Muscle layer of duodenum (tissue), 2 donors: ENCODE data around the gene TBC1D16.

Source experiments
- H3K27ac ChIP-seq: one replicate; pipeline ENCODE4 v1.7.0; 2013; ENCODE audit warnings: mild to moderate bottlenecking, low read length
- H3K27me3 ChIP-seq: one replicate; pipeline ENCODE4 v1.7.0; 2013; ENCODE audit warnings: low read depth, mild to moderate bottlenecking, control low read depth, low read length
- H3K36me3 ChIP-seq, 2 donors: one replicate each; pipeline ENCODE4 v1.7.0; 2013; ENCODE audit warnings: low read length in 2 of 2, control low read depth in 1 of 2, mild to moderate bottlenecking in 1 of 2; ENCODE audit not compliant: insufficient read depth in 2 of 2, control insufficient read depth in 1 of 2
- H3K4me1 ChIP-seq, 2 donors: one replicate each; pipeline ENCODE4 v1.7.0; 2013; ENCODE audit warnings: low read length in 2 of 2, mild to moderate bottlenecking in 2 of 2, control low read depth in 1 of 2, moderate library complexity in 1 of 2; ENCODE audit not compliant: insufficient read depth in 2 of 2, control insufficient read depth in 1 of 2
- H3K4me3 ChIP-seq, 2 donors: one replicate each; pipeline ENCODE4 v1.7.0; 2013; ENCODE audit warnings: low read length in 2 of 2, low read depth in 1 of 2, mild to moderate bottlenecking in 1 of 2
- H3K9me3 ChIP-seq, 2 donors: one replicate each; pipeline ENCODE4 v1.7.0; 2013; ENCODE audit warnings: low read length in 2 of 2, control low read depth in 1 of 2, mild to moderate bottlenecking in 1 of 2; ENCODE audit not compliant: control insufficient read depth in 1 of 2
- donor health status: healthy.

Gene TBC1D16

DNA sequence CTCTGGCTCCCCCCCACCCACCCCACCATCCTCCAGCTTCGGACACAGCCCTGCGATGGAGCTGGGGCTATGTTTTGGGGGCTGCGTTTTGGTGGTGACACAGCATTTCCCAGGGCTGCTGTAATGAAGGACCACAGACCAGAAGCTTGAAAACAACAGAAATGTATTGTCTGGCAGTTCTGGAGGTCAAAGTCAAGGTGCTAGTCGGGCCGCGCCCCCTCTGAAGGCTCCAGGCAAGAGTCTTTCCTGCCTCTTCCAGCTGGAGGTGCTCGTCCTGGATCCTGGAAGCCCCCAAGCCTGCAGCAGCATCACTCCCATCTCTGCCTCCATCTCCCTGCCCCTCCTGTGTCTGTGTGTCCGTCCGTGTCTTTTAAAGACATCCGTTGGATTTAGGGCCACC lies 50.8 kb downstream of the TBC1D16 start:
- no peaks in the 10 kb centered on the region for H3K27me3 ChIP-seq
- no peak overlapping the region for H3K27ac ChIP-seq
- no peak overlapping the region for H3K4me3 ChIP-seq
- no peaks in the 10 kb centered on the region for H3K9me3 ChIP-seq
- no peaks in the 10 kb centered on the region for H3K36me3 ChIP-seq
- H3K4me1 ChIP-seq, result peaks cover 5 to 19% of the 10 kb centered on the region in 2 donors

DNA sequence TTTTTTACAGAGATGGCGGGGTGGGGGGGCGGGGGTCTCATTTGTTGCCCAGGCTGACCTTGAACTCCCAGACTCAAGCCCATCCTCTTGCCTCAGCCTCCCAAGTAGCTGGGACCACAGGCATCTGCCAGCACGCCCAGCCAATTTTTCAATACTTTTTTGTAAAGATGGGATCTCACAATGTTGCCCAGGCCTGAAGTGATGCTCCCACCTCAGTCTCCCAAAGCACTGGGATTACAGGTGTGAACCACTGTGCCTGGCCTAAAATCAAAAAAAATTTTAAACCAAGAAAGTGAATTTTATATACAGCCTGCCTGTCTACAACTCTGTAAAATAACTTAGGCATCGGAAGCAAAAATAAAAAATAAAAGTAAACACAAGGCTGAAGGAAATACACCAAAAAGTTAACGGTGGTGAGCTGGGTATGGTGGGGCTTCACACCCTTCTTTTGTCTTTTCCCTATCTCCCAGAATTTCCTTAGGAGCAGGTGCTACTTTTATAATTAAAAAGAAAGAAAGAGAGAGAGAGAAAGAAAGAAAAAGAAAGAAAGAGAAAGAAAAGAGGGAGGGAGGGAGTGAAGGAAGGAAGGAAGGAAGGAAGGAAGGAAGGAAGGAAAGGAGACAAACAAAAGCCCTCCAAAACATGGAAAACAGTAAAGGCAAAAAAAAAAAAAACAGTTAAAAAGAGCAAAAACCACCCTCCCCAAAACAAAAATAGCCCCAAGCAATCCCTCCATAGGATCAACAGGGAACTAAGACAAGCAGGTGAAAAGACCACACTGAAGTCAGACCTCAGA lies 51.4 kb downstream of the TBC1D16 start:
- no peaks in the 10 kb centered on the region for H3K9me3 ChIP-seq
- no peak overlapping the region for H3K4me3 ChIP-seq
- peaks cover 5 to 19% of the 10 kb centered on the region in 2 donors for H3K4me1 ChIP-seq
- no peaks in the 10 kb centered on the region for H3K27me3 ChIP-seq
- H3K36me3 ChIP-seq, result no peaks in the 10 kb centered on the region
- H3K27ac ChIP-seq, result no peak overlapping the region

DNA sequence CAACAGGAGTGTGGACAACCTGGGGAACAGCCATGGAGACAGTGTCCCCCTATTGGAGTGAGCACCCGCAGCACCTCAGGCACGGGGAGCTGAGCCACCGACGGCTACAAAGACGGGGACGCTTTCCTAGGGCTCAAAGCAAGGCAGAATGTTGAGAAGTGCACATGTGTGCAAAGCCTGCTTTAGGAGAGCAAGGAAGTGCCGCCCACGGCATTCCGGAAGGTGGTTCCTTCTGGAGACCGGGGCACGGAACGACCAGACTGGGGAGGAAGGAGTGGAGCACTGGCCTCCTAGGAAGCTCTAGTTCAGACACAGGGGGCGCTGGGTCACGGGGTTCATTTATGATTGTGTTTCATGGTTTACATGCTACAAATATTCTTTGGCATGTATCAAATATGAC lies 52.2 kb downstream of the TBC1D16 start:
- Histone ChIP-seq H3K36me3 (no peaks in the 10 kb centered on the region), H3K27me3 (no peaks in the 10 kb centered on the region), H3K27ac (no peak overlapping the region), H3K9me3 (no peaks in the 10 kb centered on the region), H3K4me3 (no peak overlapping the region), H3K4me1 (peaks cover 5 to 19% of the 10 kb centered on the region in 2 donors)

DNA sequence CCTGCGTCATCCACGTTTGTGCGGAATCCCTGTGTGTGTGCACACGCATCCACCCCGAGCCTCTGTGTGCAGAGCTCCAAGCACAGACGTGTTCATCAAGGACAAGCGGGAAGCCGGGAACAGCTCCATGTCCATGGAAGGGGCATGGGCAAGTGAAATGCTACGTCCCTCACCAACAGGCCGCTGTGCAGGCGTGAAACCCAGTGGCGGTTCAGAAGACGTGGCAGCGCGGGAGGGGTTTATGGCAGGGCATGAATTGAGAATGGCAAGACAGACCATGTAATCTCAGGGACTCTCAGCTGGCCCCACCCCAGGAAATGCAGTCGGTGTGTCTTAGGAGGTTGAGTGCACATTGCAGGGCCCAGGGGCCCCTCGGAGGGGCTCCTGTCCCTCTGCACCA lies 52.7 kb downstream of the TBC1D16 start:
- H3K36me3 ChIP-seq, result no peaks in the 10 kb centered on the region
- no peaks in the 10 kb centered on the region for H3K27me3 ChIP-seq
- no peak overlapping the region for H3K4me3 ChIP-seq
- peaks cover 5 to 14% of the 10 kb centered on the region in 2 donors for H3K4me1 ChIP-seq
- H3K9me3 ChIP-seq, result no peaks in the 10 kb centered on the region
- H3K27ac ChIP-seq, result no peak overlapping the region

DNA sequence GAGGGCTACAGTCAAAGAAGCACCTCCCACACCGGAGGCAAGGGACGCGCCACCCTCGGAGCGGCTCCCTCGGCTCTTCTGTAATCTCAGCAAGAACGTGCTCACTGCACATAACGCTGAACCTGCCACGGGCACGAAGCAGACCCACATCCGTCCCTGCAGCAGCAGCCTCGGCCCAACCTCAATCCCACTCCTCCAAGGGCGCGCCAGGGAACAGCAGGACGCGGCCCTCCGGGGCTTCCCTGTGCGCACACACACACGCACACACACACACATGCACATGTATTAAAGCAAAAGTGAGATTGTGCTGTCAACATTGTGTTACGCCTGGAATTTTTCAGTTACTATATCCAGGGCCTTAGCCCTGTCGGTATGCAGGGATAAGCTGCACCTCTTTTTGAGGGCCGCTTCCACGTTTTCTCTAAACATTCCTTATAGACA lies 54.0 kb downstream of the TBC1D16 start:
- H3K36me3 ChIP-seq, result no peaks in the 10 kb centered on the region
- H3K9me3 ChIP-seq, result no peaks in the 10 kb centered on the region
- H3K27ac ChIP-seq, result no peak overlapping the region
- peaks cover 0 to 4% of the 10 kb centered on the region in 2 donors for H3K4me1 ChIP-seq
- H3K4me3 ChIP-seq, result no peak overlapping the region
- H3K27me3 ChIP-seq, result no peaks in the 10 kb centered on the region

DNA sequence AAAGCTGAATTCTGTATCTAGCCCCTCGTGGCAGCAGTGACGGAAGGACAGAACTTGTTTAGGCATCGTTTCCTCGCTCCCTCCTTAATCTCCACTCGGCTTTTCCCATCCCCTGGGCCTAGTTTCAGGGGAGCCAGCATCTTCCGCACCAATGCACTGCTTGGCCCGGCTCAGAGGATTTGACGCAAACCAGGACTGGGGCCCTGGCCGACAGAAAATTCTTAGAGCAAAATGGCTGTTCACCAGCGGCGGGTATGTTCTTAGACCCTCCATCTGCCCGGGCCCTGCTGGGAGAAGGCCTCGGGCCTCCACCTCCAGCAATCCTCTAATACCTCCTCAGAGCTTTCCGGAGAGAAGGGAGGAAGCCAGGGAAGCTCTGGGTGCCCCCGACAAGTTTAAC lies 54.6 kb downstream of the TBC1D16 start:
- Histone ChIP-seq H3K4me1 (no peaks in the 10 kb centered on the region), H3K27ac (no peak overlapping the region)

DNA sequence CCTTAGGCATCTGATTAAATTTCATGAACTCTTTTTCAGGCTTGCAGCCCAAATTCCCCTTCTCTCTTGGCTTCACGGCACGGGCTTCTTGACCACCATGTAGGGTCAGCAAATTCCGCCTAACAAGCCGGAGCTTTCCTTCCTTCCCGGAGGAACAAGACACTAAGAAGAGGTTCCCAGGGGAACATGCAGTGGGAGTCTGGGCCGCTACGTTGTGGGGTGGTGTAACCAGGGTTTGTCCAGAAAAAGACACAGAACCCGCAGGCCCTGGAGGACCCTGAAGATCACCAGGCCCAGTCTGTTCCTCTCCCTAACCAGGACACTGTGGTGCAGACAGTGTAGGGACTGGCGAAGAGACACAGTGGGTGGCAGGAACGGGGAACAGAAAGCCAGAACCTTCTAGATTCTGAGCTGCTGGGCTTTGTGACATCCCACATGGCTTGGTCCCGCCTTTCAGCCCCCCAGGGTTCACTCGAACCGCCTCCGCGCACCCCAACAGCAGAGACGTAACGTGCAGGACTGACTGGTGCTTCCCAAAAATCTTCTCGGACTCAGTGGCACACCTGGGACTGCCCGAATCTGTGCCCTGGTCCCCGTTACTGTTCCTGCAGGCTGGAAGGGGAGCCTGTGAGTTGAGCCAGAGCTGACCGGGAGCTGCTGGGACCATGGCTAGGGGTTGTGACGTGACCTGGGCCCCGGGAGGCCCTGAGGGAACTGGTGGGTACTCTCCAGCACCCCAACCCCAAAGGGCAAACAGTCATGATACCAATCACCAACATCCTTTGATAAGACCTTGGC lies 55.2 kb downstream of the TBC1D16 start:
- Histone ChIP-seq H3K27ac (no peak overlapping the region), H3K27me3 (no peaks in the 10 kb centered on the region), H3K9me3 (no peaks in the 10 kb centered on the region), H3K36me3 (no peaks in the 10 kb centered on the region), H3K4me3 (no peak overlapping the region), H3K4me1 (no peaks in the 10 kb centered on the region)

More for the DNA sequence above, 54.6 kb downstream of the TBC1D16 start:
- Histone ChIP-seq H3K27me3 (no peaks in the 10 kb centered on the region), H3K36me3 (no peaks in the 10 kb centered on the region), H3K4me3 (no peak overlapping the region), H3K9me3 (no peaks in the 10 kb centered on the region)

DNA sequence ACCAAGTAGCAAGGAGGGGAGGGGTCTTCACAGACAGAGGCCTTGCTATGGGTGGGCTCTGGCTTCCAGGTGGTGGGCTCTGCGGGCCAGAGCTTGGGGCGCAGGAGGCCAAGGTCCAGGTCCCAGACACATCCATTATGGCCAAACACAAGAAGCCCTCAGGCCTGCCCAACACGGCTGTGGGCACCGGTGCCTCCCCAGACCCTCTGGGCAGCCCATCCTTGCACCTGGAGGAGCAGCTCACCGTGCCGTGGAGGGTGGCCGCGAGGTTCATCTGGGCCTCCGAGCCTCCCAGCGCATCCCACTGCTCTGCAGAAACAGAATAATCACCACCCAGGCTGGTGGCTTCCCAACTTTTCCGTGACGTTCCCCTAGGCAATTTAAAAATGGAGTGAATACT lies 55.9 kb downstream of the TBC1D16 start:
- no peaks in the 10 kb centered on the region for H3K9me3 ChIP-seq
- H3K4me1 ChIP-seq, result no peaks in the 10 kb centered on the region
- H3K36me3 ChIP-seq, result no peaks in the 10 kb centered on the region
- H3K27ac ChIP-seq, result no peak overlapping the region
- no peak overlapping the region for H3K4me3 ChIP-seq
- H3K27me3 ChIP-seq, result no peaks in the 10 kb centered on the region

DNA sequence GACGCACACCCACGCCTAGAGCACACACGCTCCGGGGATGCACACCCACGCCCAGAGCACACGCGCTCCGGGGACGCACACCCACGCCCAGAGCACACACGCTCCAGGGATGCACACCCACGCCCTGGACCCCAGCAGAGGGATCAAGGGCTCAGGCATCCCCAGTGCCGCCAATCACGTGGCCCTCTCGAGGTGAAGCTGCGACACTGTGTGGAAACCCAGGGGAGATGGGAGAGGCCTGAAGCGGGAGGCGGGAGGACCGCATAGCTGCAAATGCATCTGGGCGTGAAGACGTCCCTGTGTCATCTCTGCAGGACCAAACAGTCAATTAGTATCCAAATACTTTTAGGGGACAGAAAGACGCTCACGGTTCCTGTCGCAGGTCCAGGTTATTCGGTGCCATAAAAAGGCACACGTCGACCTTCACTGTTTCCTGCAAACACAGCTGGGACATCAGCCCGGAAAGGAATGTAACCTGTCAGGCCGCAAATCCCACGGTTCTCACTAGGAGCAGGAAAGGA lies 56.4 kb downstream of the TBC1D16 start:
- Histone ChIP-seq H3K27ac (no peak overlapping the region), H3K36me3 (no peaks in the 10 kb centered on the region), H3K9me3 (no peaks in the 10 kb centered on the region), H3K4me3 (no peak overlapping the region), H3K27me3 (no peaks in the 10 kb centered on the region), H3K4me1 (no peaks in the 10 kb centered on the region)

DNA sequence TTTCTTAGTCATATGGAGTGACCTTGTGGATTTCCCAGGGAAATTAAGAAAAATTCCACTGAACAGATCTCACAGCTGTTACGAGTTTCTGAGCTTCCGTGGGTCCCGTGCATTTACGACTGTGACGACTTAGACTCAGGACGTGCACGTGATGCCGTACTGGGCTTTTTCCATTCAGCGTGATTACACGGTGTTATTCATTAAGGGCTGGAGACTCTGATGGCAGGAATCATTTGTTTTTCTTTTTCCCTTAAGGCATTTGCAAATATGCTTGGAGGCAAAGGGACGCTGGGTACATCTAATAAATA lies 57.2 kb downstream of the TBC1D16 start:
- no peaks in the 10 kb centered on the region for H3K36me3 ChIP-seq
- no peaks in the 10 kb centered on the region for H3K4me1 ChIP-seq
- no peaks in the 10 kb centered on the region for H3K27me3 ChIP-seq
- H3K9me3 ChIP-seq, result no peaks in the 10 kb centered on the region
- H3K4me3 ChIP-seq, result no peak overlapping the region
- no peak overlapping the region for H3K27ac ChIP-seq

DNA sequence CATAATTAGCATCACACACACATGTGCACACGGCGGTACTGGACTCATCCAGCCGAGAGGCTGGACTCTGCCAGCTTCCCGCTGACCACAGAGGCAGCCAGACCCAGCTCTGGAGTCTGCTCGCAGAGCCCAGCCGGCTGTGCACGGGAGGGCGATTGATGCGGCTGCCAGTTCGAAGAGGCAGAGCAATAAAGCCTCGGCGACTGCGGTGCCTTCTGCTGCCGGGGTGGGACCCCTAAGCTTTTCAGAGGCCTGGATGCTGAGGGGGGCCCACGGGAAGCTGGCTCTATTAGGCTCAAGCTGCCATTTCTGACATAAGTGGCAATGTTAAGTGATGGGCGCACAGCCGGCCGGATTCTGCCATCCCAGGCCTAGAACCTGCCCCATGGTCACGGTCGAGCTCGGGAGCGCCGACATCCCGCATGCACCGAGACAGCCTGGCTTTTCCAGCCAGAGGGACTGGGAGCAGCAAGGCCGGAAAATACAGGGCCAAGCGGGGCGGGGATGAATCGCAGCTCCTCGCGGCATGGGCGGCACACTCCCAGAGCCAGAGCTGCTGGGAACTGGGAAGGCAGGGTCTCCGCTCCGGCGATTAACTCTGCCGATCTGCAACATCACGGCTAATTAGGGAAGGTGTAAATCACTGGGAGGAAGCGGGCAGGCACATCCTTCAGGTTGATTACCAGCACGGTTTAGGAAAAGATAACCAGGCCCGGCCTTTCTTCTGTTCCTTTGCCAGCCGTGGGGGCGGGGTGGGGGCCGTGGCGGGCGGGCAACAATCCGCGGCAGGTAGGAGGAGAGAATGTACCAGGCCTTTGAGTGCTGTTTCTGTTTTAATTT lies 57.7 kb downstream of the TBC1D16 start:
- Histone ChIP-seq H3K4me3 (no peak overlapping the region), H3K27me3 (no peaks in the 10 kb centered on the region), H3K27ac (no peak overlapping the region), H3K4me1 (no peaks in the 10 kb centered on the region), H3K36me3 (no peaks in the 10 kb centered on the region), H3K9me3 (no peaks in the 10 kb centered on the region)
